ENCODE data around the gene SCYL2. TPM values are rescaled to one million over a fixed set of nuclear protein-coding genes. Genes with fewer than 3 reads are reported as not detected.
"Not testable (repeated sequence)": the region's sequence is repeated elsewhere in the genome, so short reads cannot be mapped to it uniquely, and the experiment has no call there.

SCYL2 gene
- 10 to 100 TPM; 29.3 to 38.8 TPM for total RNA-seq

GRCh38 chr12:100266835-100267602, at the start of gene SCYL2, which contains the start of gene DEPDC4:
SCYL2 (plus strand) TSS chr12:100267177; CDS start chr12:100282971, 15,794 bp downstream.
DEPDC4 (minus strand) TSS chr12:100267079; CDS start chr12:100267076, 3 bp downstream.
- peaks cover 1% of the 10 kb centered on the region for H3K36me3 Mint-ChIP-seq
- peaks cover 31% of the 10 kb centered on the region for H3K4me1 Mint-ChIP-seq
- CTCF ChIA-PET = interaction anchor here (1.0 to 1.7 kb wide), 5 partner anchors 32 to 137 kb away, joined by 3 to 4 read pairs (median 4); no protein-coding TSS in a partner anchor
- no peaks in the 10 kb centered on the region for H3K27me3 Mint-ChIP-seq
- H3K4me3 Mint-ChIP-seq = peak within 1 kb of the TSS; percentile 92
- ATAC-seq (peak; percentile 90), DNase-seq (peak; percentile 94)
- peak within 1 kb of the TSS; percentile 98 for H3K27ac Mint-ChIP-seq
- no peaks in the 10 kb centered on the region for H3K9me3 Mint-ChIP-seq (ENCODE audit: low read depth)

GRCh38 chr12:100219328-100220109, 47.5 kb upstream of the SCYL2 start:
- H3K9me3 Mint-ChIP-seq (ENCODE audit: low read depth) = no peaks in the 10 kb centered on the region
- no peak overlapping the region for H3K4me3 Mint-ChIP-seq
- CTCF ChIA-PET = no interaction called here
- no peaks in the 10 kb centered on the region for H3K27me3 Mint-ChIP-seq
- ATAC-seq (no peak), DNase-seq (no peak)
- H3K36me3 Mint-ChIP-seq = peaks cover 15% of the 10 kb centered on the region
- H3K27ac Mint-ChIP-seq = no peak overlapping the region
- peaks cover 3% of the 10 kb centered on the region for H3K4me1 Mint-ChIP-seq

DNA sequence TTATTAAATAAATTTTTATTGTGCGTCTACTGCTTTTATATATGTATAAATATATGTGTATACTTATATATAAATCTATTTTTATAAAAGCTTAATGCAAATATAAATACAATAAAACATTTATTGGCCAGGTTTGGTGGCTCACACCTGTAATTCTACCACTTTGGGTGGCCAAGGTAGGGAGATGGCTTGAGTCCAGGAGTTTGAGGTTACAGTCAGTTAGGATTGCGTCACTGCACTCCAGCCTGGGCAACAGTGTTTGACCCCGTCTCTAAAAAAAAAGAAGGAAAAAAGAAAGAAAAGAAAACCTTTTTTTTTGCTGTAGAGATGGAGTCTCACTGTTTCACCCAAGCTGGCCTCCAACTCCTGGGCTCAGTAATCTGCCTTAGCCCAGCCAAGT, 45.5 kb upstream of the SCYL2 start:
- H3K9me3 Mint-ChIP-seq (ENCODE audit: low read depth) = no peaks in the 10 kb centered on the region
- peaks cover 15% of the 10 kb centered on the region for H3K36me3 Mint-ChIP-seq
- no peak overlapping the region for H3K27ac Mint-ChIP-seq
- ATAC-seq (no peak), DNase-seq (no peak)
- H3K27me3 Mint-ChIP-seq = no peaks in the 10 kb centered on the region
- H3K4me3 Mint-ChIP-seq = no peak overlapping the region
- no peaks in the 10 kb centered on the region for H3K4me1 Mint-ChIP-seq
- CTCF ChIA-PET = no interaction called here

DNA sequence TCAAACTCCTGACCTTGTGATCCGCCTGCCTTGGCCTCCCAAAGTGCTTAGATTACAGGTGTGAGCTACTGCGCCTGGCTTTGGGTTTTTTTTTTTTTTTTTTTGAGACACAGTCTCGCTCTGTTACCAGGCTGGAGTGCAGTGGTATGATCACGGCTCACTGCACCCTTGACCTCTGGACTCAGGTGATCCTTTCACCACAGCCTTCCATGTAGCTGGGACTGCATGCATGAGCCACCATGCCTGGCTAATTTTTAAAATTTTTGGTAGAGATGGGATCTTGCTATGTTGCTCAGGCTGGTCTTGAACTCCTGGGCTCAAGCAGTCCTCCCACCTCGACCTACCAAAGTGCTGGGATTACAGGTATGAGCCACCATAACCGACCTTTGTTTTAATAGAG, 44.8 kb upstream of the SCYL2 start:
- H3K4me3 Mint-ChIP-seq; ATAC-seq; H3K4me1 Mint-ChIP-seq; H3K27ac Mint-ChIP-seq; H3K9me3 Mint-ChIP-seq (ENCODE audit: low read depth); CTCF ChIA-PET; H3K27me3 Mint-ChIP-seq; DNase-seq: not testable (repeated sequence)
- peaks cover 16% of the 10 kb centered on the region for H3K36me3 Mint-ChIP-seq

DNA sequence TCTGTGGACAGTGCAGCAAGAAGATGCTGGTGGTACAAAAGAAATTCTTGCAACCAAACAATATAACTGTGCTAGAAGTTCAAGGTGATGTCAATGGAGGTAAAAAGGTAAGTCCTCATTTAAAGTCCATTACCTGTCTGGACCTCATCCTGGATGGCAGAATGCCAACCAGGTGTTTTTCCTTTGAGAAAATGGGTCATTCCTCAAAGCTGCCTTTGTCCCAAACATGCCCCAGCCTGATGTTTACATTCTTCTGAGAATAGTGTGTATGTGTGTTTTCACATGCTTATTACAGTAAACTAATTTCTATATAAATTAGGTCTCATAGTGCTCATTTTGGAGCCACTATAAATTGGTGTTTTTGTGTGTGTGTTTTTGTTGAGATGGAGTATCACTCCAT, 41.5 kb upstream of the SCYL2 start:
- CTCF ChIA-PET = no interaction called here
- Mint-ChIP-seq H3K4me1 (no peaks in the 10 kb centered on the region), H3K9me3 (ENCODE audit: low read depth) (no peaks in the 10 kb centered on the region), H3K27ac (no peak overlapping the region), H3K27me3 (no peaks in the 10 kb centered on the region), H3K4me3 (no peak overlapping the region), H3K36me3 (peaks cover 12% of the 10 kb centered on the region)
- ATAC-seq (no peak), DNase-seq (no peak)

- Mint-ChIP-seq H3K4me3 (no peak overlapping the region), H3K36me3 (peaks cover 6% of the 10 kb centered on the region), H3K9me3 (ENCODE audit: low read depth) (no peaks in the 10 kb centered on the region), H3K27ac (no peak overlapping the region), H3K4me1 (no peaks in the 10 kb centered on the region), H3K27me3 (no peaks in the 10 kb centered on the region)
- DNase-seq (no peak), ATAC-seq (no peak)
- CTCF ChIA-PET = interaction anchor here (0.7 to 1.3 kb wide), 6 partner anchors 21 to 326 kb away, joined by 3 to 4 read pairs (median 3); partner anchors contain the start of gene ACTR6
Measured at GRCh38 chr12:100229036-100229635, 37.8 kb upstream of the SCYL2 start.

GRCh38 chr12:100229876-100230275, 37.1 kb upstream of the SCYL2 start:
- no peaks in the 10 kb centered on the region for H3K4me1 Mint-ChIP-seq
- DNase-seq (no peak), ATAC-seq (no peak)
- no peaks in the 10 kb centered on the region for H3K9me3 Mint-ChIP-seq (ENCODE audit: low read depth)
- no peak overlapping the region for H3K27ac Mint-ChIP-seq
- CTCF ChIA-PET = interaction anchor here (1.0 to 1.2 kb wide), 3 partner anchors 29 to 325 kb away, joined by 3 to 4 read pairs (median 4); partner anchors contain the start of gene ACTR6
- H3K36me3 Mint-ChIP-seq = peaks cover 6% of the 10 kb centered on the region
- no peaks in the 10 kb centered on the region for H3K27me3 Mint-ChIP-seq
- no peak overlapping the region for H3K4me3 Mint-ChIP-seq

DNA sequence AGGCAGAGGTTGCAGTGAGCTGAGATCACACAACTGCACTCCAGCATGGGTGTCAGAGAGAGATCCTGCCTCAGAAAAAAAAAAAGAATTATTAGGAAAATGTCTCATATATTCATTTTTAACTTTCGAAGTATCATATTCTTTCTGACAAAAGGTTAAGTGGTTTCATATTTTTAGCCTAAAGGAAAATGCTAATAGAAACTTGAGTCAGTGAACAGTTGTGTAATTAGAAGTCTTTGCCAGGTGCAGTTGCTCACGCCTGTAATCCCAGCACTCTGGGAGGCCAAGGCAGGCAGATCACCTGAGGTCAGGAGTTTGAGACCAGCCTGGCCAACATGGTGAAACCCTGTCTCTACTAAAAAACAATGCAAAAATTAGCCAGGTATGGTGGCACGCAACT, 35.1 kb upstream of the SCYL2 start:
- H3K36me3 Mint-ChIP-seq = not testable (repeated sequence)

DNA sequence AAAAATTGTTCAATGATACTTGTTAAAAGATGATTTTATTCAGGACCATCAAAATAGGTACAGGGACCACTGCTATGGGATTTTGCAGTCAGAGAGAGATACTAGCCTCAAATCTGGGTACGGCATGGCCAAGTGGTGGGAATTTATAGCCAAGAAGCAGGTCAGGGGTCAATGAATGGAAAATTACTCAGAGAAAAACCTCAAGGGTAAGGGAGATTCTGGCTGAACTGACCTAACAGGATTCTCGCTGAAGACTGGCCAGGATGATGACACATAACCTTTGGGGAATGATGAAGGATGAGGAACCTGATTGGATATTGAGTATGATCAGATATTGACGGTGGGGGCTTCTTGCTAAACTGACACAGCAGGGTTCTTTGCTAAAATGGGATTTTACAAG, 32.8 kb upstream of the SCYL2 start:
- no peak for ATAC-seq
- DNase-seq = no peak
- H3K4me3 Mint-ChIP-seq = no peak overlapping the region
- CTCF ChIA-PET = interaction anchor here (0.8 to 1.7 kb wide), 9 partner anchors 10 to 507 kb away, joined by 3 to 12 read pairs (median 4); partner anchors contain the start of genes DEPDC4 and SCYL2
- no peak overlapping the region for H3K27ac Mint-ChIP-seq
- no peaks in the 10 kb centered on the region for H3K4me1 Mint-ChIP-seq
- H3K36me3 Mint-ChIP-seq = no peaks in the 10 kb centered on the region
- no peaks in the 10 kb centered on the region for H3K27me3 Mint-ChIP-seq
- no peaks in the 10 kb centered on the region for H3K9me3 Mint-ChIP-seq (ENCODE audit: low read depth)

More for the DNA sequence above, 35.1 kb upstream of the SCYL2 start:
- CTCF ChIA-PET; ATAC-seq; H3K4me3 Mint-ChIP-seq; H3K9me3 Mint-ChIP-seq (ENCODE audit: low read depth); DNase-seq; H3K27ac Mint-ChIP-seq; H3K27me3 Mint-ChIP-seq; H3K4me1 Mint-ChIP-seq: not testable (repeated sequence)

DNA sequence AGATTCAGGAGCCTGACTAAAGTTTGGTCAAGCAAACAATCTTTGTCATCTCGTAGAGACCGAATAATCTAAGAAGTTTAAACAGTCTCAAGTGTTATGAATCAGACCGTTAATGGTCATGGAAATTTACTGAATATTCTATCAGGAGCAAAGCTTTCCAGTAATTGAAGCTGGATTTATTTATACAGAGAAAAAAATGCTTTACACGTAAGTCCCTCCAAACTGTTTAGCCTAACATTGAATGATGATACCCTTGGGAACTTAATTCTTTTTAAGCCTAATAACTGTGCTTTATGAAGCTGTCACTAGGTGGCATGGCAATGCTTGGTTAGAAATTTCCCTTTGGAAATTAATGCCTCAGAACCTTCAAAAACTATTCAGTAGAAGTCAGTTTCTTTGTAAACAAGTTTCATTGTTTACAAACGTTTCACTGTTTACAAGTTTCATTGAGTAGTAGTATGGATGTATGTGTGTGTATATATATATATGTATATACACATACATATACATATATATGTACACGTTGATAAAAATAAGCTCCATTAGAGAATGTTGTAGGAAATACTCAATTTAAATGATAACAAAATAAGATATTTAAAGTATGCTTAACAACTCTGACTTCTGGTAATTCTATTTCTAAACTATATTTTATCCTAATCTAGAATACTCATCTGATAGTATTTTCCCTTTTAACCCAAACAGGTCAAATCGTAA, 32.2 kb upstream of the SCYL2 start:
- DNase-seq (no peak), ATAC-seq (no peak)
- Mint-ChIP-seq H3K4me1 (no peaks in the 10 kb centered on the region), H3K9me3 (ENCODE audit: low read depth) (no peaks in the 10 kb centered on the region), H3K4me3 (no peak overlapping the region), H3K27ac (no peak overlapping the region), H3K36me3 (no peaks in the 10 kb centered on the region), H3K27me3 (no peaks in the 10 kb centered on the region)
- CTCF ChIA-PET = interaction anchor here (0.5 to 1.8 kb wide), 15 partner anchors 9 to 506 kb away, joined by 3 to 12 read pairs (median 4); partner anchors contain the start of genes DEPDC4 and SCYL2

DNA sequence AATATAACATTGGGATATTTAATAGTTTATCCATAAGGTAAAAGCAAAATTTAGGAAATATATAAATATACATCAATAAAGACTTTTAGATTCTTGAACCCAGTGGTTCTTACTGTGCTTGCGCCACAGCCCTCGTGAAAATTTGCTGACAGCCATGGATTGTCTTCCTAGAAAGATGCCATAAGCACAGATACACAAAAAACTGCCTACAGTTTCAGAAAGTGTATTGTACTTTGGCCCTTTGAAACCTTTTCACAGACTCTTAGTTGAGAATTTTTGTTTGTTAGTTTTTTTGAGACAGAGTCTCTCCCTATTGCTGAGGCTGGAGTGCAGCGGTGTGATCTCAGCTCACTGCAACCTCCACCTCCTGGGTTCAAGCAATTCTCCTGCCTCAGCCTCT, 28.2 kb upstream of the SCYL2 start:
- H3K4me3 Mint-ChIP-seq = no peak overlapping the region
- H3K4me1 Mint-ChIP-seq = no peaks in the 10 kb centered on the region
- ATAC-seq (no peak), DNase-seq (no peak)
- no peaks in the 10 kb centered on the region for H3K27me3 Mint-ChIP-seq
- CTCF ChIA-PET = no interaction called here
- H3K36me3 Mint-ChIP-seq = no peaks in the 10 kb centered on the region
- H3K9me3 Mint-ChIP-seq (ENCODE audit: low read depth) = no peaks in the 10 kb centered on the region
- no peak overlapping the region for H3K27ac Mint-ChIP-seq

- Mint-ChIP-seq H3K36me3 (no peaks in the 10 kb centered on the region), H3K27ac (no peak overlapping the region), H3K27me3 (no peaks in the 10 kb centered on the region), H3K4me3 (no peak overlapping the region), H3K9me3 (ENCODE audit: low read depth) (no peaks in the 10 kb centered on the region), H3K4me1 (no peaks in the 10 kb centered on the region)
- no peak for DNase-seq
- ATAC-seq = no peak
- CTCF ChIA-PET = no interaction called here
Measured at GRCh38 chr12:100239589-100239988, 27.4 kb upstream of the SCYL2 start.

DNA sequence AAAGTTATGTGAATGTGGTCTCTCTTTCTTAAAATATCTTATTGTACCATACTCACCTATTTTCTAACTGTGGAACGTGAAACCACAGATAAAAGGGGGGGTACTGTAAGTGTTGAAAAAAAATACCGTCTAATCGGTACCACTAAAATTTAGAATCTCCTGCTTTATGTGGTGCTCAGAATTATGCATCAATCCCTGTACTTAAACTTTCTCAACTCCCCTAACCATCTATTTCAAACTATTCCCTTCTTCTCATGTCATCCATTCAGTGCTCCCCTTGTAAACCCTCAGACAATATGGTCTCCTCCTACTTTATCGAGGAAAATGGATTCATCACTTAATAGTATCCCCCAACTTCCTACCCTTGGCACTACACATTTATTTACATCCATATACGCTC, 23.8 kb upstream of the SCYL2 start:
- H3K9me3 Mint-ChIP-seq (ENCODE audit: low read depth) = no peaks in the 10 kb centered on the region
- CTCF ChIA-PET = no interaction called here
- no peak overlapping the region for H3K4me3 Mint-ChIP-seq
- no peak overlapping the region for H3K27ac Mint-ChIP-seq
- no peak for DNase-seq
- H3K27me3 Mint-ChIP-seq = no peaks in the 10 kb centered on the region
- no peak for ATAC-seq
- no peaks in the 10 kb centered on the region for H3K36me3 Mint-ChIP-seq
- no peaks in the 10 kb centered on the region for H3K4me1 Mint-ChIP-seq

All from activated CD8-positive, alpha-beta memory T cell treated with anti-CD3 and anti-CD28 coated beads, Interleukin-2, amount 10 ng/mL, durations not matched to agents 7 days and 5 days (primary cell).